ENCODE data around the gene GALNT1. TPM values are rescaled to one million over a fixed set of nuclear protein-coding genes. Genes with fewer than 3 reads are reported as not detected.

The GALNT1 gene
- total and polyA plus RNA-seq, 4 donors, result 18.1 to 65.3 (median 37.3) TPM

DNA sequence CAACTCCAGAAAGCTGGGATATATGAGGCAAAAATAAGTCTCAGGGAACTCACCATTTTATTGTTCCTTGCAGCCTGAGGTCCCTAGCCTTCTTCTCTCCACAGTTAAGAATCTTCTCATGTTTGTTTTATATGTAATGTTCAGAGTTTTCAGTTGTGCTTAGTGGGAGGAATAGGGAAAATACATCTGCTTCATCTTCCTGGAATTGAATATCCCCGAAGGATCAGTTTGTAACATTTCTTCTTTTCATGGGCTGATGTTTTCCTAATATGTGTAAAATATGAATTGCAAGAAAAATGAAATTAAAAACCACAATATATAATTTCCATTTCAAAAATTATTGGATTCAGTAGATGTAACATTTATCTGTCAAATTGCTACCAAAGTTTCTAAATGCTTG, 8.0 kb downstream of the GALNT1 start:
- no peak overlapping the region for H3K27ac ChIP-seq (ENCODE audit: low read depth in 1 of 2, low read length in 2 of 2)
- H3K36me3 ChIP-seq (ENCODE audit: control insufficient read depth in 1 of 2, insufficient read depth in 2 of 2, low read length in 1 of 2), result no peaks in the 10 kb centered on the region
- H3K4me3 ChIP-seq (ENCODE audit: low read length in 2 of 2), result no peak overlapping the region
- H3K9me3 ChIP-seq (ENCODE audit: control insufficient read depth, low read length), result no peaks in the 10 kb centered on the region
- DNase-seq, result no peak
- H3K27me3 ChIP-seq (ENCODE audit: control insufficient read depth in 1 of 2, insufficient read depth in 2 of 2, low read length in 1 of 2), result no peaks in the 10 kb centered on the region
- intact Hi-C loops (cut with DNase I), result no loop called here
- 88 to 95% methylated on average over 1 of the region's 1 CpG for WGBS, 2 donors
- H3K4me1 ChIP-seq (ENCODE audit: control insufficient read depth in 1 of 2, insufficient read depth in 2 of 2, low read length in 2 of 2), result no peaks in the 10 kb centered on the region
- no peak for ATAC-seq (ENCODE audit: low FRiP score)

DNA sequence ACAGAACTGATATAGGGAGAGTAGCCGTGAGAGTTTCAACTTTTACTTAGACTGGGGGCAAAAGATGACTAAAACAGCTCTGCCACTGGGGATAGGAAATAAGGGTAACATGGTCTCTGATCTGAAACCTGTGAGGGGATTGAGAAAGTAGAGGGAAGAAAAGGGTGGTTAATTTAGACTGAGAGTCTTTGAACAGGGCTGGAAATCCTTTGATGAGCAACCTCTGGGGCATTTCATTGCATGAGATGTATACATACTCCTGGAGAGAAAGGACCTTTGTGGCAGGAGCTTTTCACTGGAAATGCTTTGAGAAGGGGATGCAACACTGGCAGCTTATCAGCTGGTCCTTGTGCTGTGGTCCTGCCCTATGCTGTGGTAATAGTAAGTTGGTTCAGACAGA, 9.4 kb downstream of the GALNT1 start:
- no peak for DNase-seq
- H3K27me3 ChIP-seq (ENCODE audit: control insufficient read depth in 1 of 2, insufficient read depth in 2 of 2, low read length in 1 of 2), result no peaks in the 10 kb centered on the region
- H3K4me1 ChIP-seq (ENCODE audit: control insufficient read depth in 1 of 2, insufficient read depth in 2 of 2, low read length in 2 of 2), result no peaks in the 10 kb centered on the region
- intact Hi-C loops (cut with DNase I), result no loop called here
- H3K4me3 ChIP-seq (ENCODE audit: low read length in 2 of 2), result no peak overlapping the region
- 94 to 98% methylated on average over 1 of the region's 1 CpG for WGBS, 2 donors
- H3K27ac ChIP-seq (ENCODE audit: low read depth in 1 of 2, low read length in 2 of 2), result no peak overlapping the region
- no peak for ATAC-seq (ENCODE audit: low FRiP score)
- H3K36me3 ChIP-seq (ENCODE audit: control insufficient read depth in 1 of 2, insufficient read depth in 2 of 2, low read length in 1 of 2), result no peaks in the 10 kb centered on the region
- no peaks in the 10 kb centered on the region for H3K9me3 ChIP-seq (ENCODE audit: control insufficient read depth, low read length)

DNA sequence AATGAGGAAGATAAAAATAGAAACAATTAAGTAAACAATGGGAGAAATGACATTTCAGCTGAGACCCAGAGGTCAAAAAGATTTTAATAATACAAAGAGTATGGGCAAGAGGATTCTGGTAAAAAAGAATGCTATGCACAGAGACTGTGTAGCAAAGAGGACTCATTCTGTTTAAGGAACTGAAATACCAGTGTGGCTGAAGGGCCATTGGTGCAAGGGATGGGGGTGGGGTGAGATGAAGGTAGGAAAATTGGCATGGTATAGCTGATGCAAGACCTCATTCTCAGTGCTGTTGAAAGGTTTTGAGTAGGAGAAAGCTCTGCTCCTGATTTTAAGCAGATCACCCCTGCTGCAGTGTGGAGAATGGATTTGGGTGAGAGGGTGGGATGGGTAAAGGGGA, 10.8 kb downstream of the GALNT1 start:
- DNase-seq, result no peak
- Histone ChIP-seq H3K27ac (ENCODE audit: low read depth in 1 of 2, low read length in 2 of 2) (no peak overlapping the region), H3K9me3 (ENCODE audit: control insufficient read depth, low read length) (no peaks in the 10 kb centered on the region), H3K36me3 (ENCODE audit: control insufficient read depth in 1 of 2, insufficient read depth in 2 of 2, low read length in 1 of 2) (no peaks in the 10 kb centered on the region), H3K4me1 (ENCODE audit: control insufficient read depth in 1 of 2, insufficient read depth in 2 of 2, low read length in 2 of 2) (no peaks in the 10 kb centered on the region), H3K27me3 (ENCODE audit: control insufficient read depth in 1 of 2, insufficient read depth in 2 of 2, low read length in 1 of 2) (no peaks in the 10 kb centered on the region), H3K4me3 (ENCODE audit: low read length in 2 of 2) (no peak overlapping the region)
- intact Hi-C loops (cut with DNase I), result no loop called here
- ATAC-seq (ENCODE audit: low FRiP score), result no peak

DNA sequence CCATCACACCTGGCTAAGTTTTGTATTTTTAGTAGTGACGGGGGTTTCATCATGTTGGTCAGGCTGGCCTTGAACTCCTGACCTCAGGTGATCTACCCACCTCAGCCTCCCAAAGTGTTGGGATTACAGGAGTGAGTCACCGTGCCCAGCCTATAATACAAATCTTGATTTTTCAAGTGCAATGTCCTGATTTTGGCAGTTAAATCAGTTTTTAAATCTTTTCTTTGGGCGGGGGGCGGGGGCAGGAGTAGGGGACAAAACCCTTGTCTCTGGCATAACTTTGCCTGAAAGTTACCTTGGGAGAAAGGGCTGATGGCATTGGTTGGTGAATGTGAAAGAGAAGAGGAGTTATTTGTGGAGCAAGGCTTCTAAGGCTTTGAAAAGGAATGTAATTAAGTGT, 12.3 kb downstream of the GALNT1 start:
- no peaks in the 10 kb centered on the region for H3K4me1 ChIP-seq (ENCODE audit: control insufficient read depth in 1 of 2, insufficient read depth in 2 of 2, low read length in 2 of 2)
- intact Hi-C loops (cut with DNase I), result no loop called here
- DNase-seq, result no peak
- no peaks in the 10 kb centered on the region for H3K36me3 ChIP-seq (ENCODE audit: control insufficient read depth in 1 of 2, insufficient read depth in 2 of 2, low read length in 1 of 2)
- no peak for ATAC-seq (ENCODE audit: low FRiP score)
- WGBS, 2 donors, result 92 to 96% methylated on average over 4 of the region's 4 CpGs
- no peak overlapping the region for H3K4me3 ChIP-seq (ENCODE audit: low read length in 2 of 2)
- no peaks in the 10 kb centered on the region for H3K9me3 ChIP-seq (ENCODE audit: control insufficient read depth, low read length)
- no peaks in the 10 kb centered on the region for H3K27me3 ChIP-seq (ENCODE audit: control insufficient read depth in 1 of 2, insufficient read depth in 2 of 2, low read length in 1 of 2)
- no peak overlapping the region for H3K27ac ChIP-seq (ENCODE audit: low read depth in 1 of 2, low read length in 2 of 2)

DNA sequence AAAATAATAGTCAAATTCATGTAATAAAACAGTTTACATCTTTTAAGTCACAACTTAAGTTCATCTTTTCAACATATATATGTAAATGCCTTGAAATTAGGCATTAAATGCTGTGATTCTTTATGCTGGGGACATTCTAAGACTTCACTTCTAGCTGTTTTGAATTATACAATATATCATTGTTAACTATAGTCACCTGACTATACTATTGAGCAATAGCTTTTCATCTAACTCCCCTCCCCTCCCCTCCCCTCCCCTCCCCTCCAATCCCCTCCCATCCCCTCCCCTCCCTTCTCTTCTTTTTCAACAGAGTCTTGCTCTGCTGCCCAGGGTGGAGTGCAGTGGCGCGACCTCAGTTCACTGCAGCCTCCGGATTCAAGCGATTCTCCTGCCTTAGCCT, 16.2 kb downstream of the GALNT1 start:
- intact Hi-C loops (cut with DNase I), result no loop called here

GRCh38 chr18:35602193-35602820, 20.8 kb downstream of the GALNT1 start:
- Histone ChIP-seq H3K4me1 (ENCODE audit: control insufficient read depth in 1 of 2, insufficient read depth in 2 of 2, low read length in 2 of 2) (no peaks in the 10 kb centered on the region), H3K4me3 (ENCODE audit: low read length in 2 of 2) (no peak overlapping the region), H3K27me3 (ENCODE audit: control insufficient read depth in 1 of 2, insufficient read depth in 2 of 2, low read length in 1 of 2) (no peaks in the 10 kb centered on the region), H3K36me3 (ENCODE audit: control insufficient read depth in 1 of 2, insufficient read depth in 2 of 2, low read length in 1 of 2) (no peaks in the 10 kb centered on the region), H3K27ac (ENCODE audit: low read depth in 1 of 2, low read length in 2 of 2) (no peak overlapping the region), H3K9me3 (ENCODE audit: control insufficient read depth, low read length) (peaks cover 2% of the 10 kb centered on the region)
- ATAC-seq (ENCODE audit: low FRiP score) (no peak), DNase-seq (no peak)
- intact Hi-C loops (cut with DNase I), result no loop called here
- 96 to 97% methylated on average over 4 of the region's 4 CpGs for WGBS, 2 donors

More for the DNA sequence above, 16.2 kb downstream of the GALNT1 start:
- 94 to 96% methylated on average over 4 of the region's 4 CpGs for WGBS, 2 donors
- no peaks in the 10 kb centered on the region for H3K4me1 ChIP-seq (ENCODE audit: control insufficient read depth in 1 of 2, insufficient read depth in 2 of 2, low read length in 2 of 2)
- H3K9me3 ChIP-seq (ENCODE audit: control insufficient read depth, low read length), result peaks cover 2% of the 10 kb centered on the region
- no peak overlapping the region for H3K4me3 ChIP-seq (ENCODE audit: low read length in 2 of 2)
- H3K27me3 ChIP-seq (ENCODE audit: control insufficient read depth in 1 of 2, insufficient read depth in 2 of 2, low read length in 1 of 2), result no peaks in the 10 kb centered on the region
- ATAC-seq (ENCODE audit: low FRiP score), result no peak
- no peaks in the 10 kb centered on the region for H3K36me3 ChIP-seq (ENCODE audit: control insufficient read depth in 1 of 2, insufficient read depth in 2 of 2, low read length in 1 of 2)
- DNase-seq, result no peak
- no peak overlapping the region for H3K27ac ChIP-seq (ENCODE audit: low read depth in 1 of 2, low read length in 2 of 2)

DNA sequence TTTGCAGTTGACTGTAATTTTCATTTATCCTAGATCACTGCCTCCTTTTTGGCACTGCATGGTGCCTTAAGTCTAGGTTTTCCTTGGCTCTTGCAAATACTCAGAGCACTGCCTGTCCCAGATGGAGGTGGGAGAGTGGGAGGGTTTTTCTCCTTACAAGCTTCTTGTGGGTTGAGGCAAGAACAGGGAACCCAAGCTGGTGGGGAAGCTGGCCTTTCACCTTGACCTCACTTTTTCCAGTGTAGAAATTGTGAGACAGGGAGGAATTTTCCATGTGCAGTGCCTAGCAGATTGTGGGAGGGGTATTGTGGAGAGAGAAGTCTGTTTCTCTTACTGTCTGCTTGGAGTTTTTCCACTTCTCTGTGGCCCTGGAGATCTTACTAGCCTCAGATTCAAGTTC, 21.5 kb downstream of the GALNT1 start:
- Histone ChIP-seq H3K9me3 (ENCODE audit: control insufficient read depth, low read length) (peaks cover 2% of the 10 kb centered on the region), H3K4me3 (ENCODE audit: low read length in 2 of 2) (no peak overlapping the region), H3K27ac (ENCODE audit: low read depth in 1 of 2, low read length in 2 of 2) (no peak overlapping the region), H3K27me3 (ENCODE audit: control insufficient read depth in 1 of 2, insufficient read depth in 2 of 2, low read length in 1 of 2) (no peaks in the 10 kb centered on the region), H3K4me1 (ENCODE audit: control insufficient read depth in 1 of 2, insufficient read depth in 2 of 2, low read length in 2 of 2) (no peaks in the 10 kb centered on the region), H3K36me3 (ENCODE audit: control insufficient read depth in 1 of 2, insufficient read depth in 2 of 2, low read length in 1 of 2) (no peaks in the 10 kb centered on the region)
- intact Hi-C loops (cut with DNase I), result no loop called here
- no peak for ATAC-seq (ENCODE audit: low FRiP score)
- no peak for DNase-seq

DNA sequence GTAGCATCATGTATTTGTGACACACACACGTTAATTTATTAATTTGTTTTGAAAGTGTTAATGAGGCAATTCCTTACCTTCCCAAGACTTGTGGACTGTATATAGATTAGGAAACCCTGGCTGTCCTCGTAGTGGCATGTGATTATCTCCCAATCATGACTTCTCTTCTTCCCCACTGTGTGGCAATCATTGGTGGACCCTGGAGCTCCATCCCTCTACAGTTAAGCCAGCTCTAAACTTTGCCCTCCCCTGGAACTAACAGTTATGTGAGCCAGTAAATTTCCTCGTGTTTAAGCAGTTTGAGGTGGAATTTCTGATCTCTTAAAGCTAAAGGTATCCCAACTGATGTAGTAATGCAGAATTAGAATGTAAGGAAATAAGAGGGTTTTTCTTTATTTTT, 22.0 kb downstream of the GALNT1 start:
- 90 to 96% methylated on average over 3 of the region's 3 CpGs for WGBS, 2 donors
- peaks cover 2% of the 10 kb centered on the region for H3K9me3 ChIP-seq (ENCODE audit: control insufficient read depth, low read length)
- intact Hi-C loops (cut with DNase I), result no loop called here
- H3K27ac ChIP-seq (ENCODE audit: low read depth in 1 of 2, low read length in 2 of 2), result no peak overlapping the region
- H3K27me3 ChIP-seq (ENCODE audit: control insufficient read depth in 1 of 2, insufficient read depth in 2 of 2, low read length in 1 of 2), result no peaks in the 10 kb centered on the region
- H3K4me3 ChIP-seq (ENCODE audit: low read length in 2 of 2), result no peak overlapping the region
- no peaks in the 10 kb centered on the region for H3K36me3 ChIP-seq (ENCODE audit: control insufficient read depth in 1 of 2, insufficient read depth in 2 of 2, low read length in 1 of 2)
- ATAC-seq (ENCODE audit: low FRiP score) (no peak), DNase-seq (no peak)
- H3K4me1 ChIP-seq (ENCODE audit: control insufficient read depth in 1 of 2, insufficient read depth in 2 of 2, low read length in 2 of 2), result no peaks in the 10 kb centered on the region

GRCh38 chr18:35604369-35604768, 22.8 kb downstream of the GALNT1 start:
- no peaks in the 10 kb centered on the region for H3K4me1 ChIP-seq (ENCODE audit: control insufficient read depth in 1 of 2, insufficient read depth in 2 of 2, low read length in 2 of 2)
- no peak for ATAC-seq (ENCODE audit: low FRiP score)
- whole genome bisulfite sequencing, 2 donors, result 87 to 92% methylated on average over 3 of the region's 3 CpGs

More at GRCh38 chr18:35604369-35604768, 22.8 kb downstream of the GALNT1 start:
- Histone ChIP-seq H3K4me3 (ENCODE audit: low read length in 2 of 2) (no peak overlapping the region), H3K36me3 (ENCODE audit: control insufficient read depth in 1 of 2, insufficient read depth in 2 of 2, low read length in 1 of 2) (no peaks in the 10 kb centered on the region), H3K9me3 (ENCODE audit: control insufficient read depth, low read length) (peaks cover 1% of the 10 kb centered on the region), H3K27me3 (ENCODE audit: control insufficient read depth in 1 of 2, insufficient read depth in 2 of 2, low read length in 1 of 2) (no peaks in the 10 kb centered on the region), H3K27ac (ENCODE audit: low read depth in 1 of 2, low read length in 2 of 2) (no peak overlapping the region)
- DNase-seq, result no peak
- intact Hi-C loops (cut with DNase I), result no loop called here

Measured in aorta (tissue), 5 donors.